Measurements from ENCODE around the gene CCDC34. TPM values are rescaled to one million over a fixed set of nuclear protein-coding genes. Genes with fewer than 3 reads are reported as not detected.

CCDC34 gene, protein sequence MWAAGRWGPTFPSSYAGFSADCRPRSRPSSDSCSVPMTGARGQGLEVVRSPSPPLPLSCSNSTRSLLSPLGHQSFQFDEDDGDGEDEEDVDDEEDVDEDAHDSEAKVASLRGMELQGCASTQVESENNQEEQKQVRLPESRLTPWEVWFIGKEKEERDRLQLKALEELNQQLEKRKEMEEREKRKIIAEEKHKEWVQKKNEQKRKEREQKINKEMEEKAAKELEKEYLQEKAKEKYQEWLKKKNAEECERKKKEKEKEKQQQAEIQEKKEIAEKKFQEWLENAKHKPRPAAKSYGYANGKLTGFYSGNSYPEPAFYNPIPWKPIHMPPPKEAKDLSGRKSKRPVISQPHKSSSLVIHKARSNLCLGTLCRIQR
- polyA plus RNA-seq (2013, experiment 1 of 2), result 38.0 TPM
- 40.1 TPM for polyA plus RNA-seq (2013, experiment 2 of 2)

DNA sequence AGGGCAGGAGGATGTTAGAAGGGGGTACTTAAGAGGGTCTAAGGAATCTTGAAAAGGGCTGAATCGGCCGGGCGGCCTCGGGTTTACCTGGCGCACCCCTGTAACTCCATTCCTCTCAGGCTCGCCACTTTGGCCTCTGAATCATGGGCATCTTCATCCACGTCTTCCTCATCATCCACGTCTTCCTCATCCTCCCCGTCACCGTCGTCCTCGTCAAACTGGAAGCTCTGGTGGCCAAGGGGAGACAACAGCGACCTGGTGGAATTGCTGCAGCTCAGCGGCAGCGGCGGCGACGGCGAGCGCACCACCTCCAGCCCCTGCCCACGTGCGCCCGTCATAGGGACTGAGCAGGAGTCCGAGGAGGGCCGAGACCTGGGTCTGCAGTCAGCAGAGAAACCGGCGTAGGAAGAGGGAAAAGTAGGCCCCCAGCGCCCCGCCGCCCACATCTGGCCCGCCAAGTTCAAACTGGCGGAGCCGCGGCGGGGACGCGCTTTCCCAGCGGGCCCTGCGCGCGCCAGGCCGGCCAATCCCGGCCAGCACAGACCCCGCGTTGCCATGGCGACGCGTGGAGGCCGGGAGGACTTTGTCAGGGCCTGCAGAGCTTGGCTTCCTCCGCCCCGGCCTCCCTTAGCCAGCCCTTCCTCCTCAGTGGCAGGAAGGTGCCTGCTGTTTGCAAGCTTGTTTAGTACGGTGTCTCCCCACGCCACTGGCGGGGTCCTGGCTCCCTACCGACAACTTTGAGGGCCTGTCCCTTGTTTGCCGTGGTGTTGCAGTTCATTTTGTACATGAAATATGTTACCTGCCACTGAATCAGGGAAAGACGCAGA, at the start of gene CCDC34:
Gene CCDC34, minus strand, starts transcription at position 467 of the 827 bp plus-strand sequence. Its CDS starts 21 bp downstream, at position 446.
- Histone ChIP-seq H3K4me2 (ENCODE audit: low read length) (peak within 1 kb of the TSS; percentile 92), H3K9ac (ENCODE audit: low read length) (peak within 1 kb of the TSS; percentile 96), H3K36me3 (ENCODE audit: control insufficient read depth, insufficient read depth, low read length) (no peaks in the 10 kb centered on the region), H3K79me1 (ENCODE audit: low read length) (peaks cover 2% of the 10 kb centered on the region), H4K8ac (ENCODE audit: low read depth, low read length) (no peak within 1 kb of the TSS), H2BK120ac (ENCODE audit: low read depth, low read length) (no peak within 1 kb of the TSS), H3K56ac (ENCODE audit: low read length) (peak within 1 kb of the TSS; percentile 97), H2BK15ac (replicated peaks; ENCODE audit: low read depth) (no peak within 1 kb of the TSS), H3K27me3 (ENCODE audit: insufficient read depth, low read length, poor library complexity) (no peaks in the 10 kb centered on the region), H3K27ac (ENCODE audit: low read depth, low read length) (peak within 1 kb of the TSS; percentile 42), H3K18ac (ENCODE audit: low read length) (no peak within 1 kb of the TSS), H3K4ac (ENCODE audit: low read depth, low read length) (no peak within 1 kb of the TSS), H2BK5ac (ENCODE audit: low read length) (peak within 1 kb of the TSS; percentile 31), H3K79me2 (ENCODE audit: control insufficient read depth, insufficient read depth, low read length) (no peaks in the 10 kb centered on the region), H3K4me3 (ENCODE audit: low read length) (peak within 1 kb of the TSS; percentile 85), H4K5ac (ENCODE audit: low read length) (no peak within 1 kb of the TSS), H2AK5ac (ENCODE audit: low read length) (no peak within 1 kb of the TSS), H3K4me1 (ENCODE audit: control insufficient read depth, low read depth, low read length) (peaks cover 7% of the 10 kb centered on the region), H3K23ac (ENCODE audit: low read length) (no peak within 1 kb of the TSS)
- no CpG with 5 or more reads among the region's 57 CpGs for WGBS (ENCODE audit: extremely low coverage, insufficient coverage, low lambda C conversion rate)
- DNase-seq, result peak; percentile 98

DNA sequence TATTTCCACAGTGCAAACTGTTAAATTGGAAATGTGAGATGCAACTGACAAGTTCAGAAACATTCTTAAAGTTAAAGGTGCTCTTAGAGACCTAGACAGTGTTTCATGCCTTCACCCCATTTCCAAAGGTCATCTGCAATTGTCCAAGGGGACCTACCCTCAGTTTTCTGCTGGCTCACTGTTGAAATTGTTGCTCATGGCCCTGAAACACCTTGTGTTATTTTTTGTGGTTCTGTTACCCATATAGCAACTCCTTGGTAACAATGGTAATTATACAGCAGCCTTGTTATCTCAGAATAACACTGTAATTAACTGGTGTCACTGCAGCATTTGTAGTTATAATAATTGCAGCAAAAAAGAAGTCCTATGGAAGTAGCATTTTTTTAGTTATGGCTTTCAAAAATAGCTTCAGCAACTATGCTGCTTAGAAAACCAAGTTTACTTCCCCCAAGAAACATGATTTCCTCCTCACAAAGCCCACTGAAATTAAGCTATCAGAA, 49.2 kb upstream of the CCDC34 start:
- Histone ChIP-seq H3K27me3 (ENCODE audit: insufficient read depth, low read length, poor library complexity) (no peaks in the 10 kb centered on the region), H2AK5ac (ENCODE audit: low read length) (no peak overlapping the region), H3K36me3 (ENCODE audit: control insufficient read depth, insufficient read depth, low read length) (no peaks in the 10 kb centered on the region), H3K4me3 (ENCODE audit: low read length) (no peak overlapping the region), H3K18ac (ENCODE audit: low read length) (no peak overlapping the region), H3K4me1 (ENCODE audit: control insufficient read depth, low read depth, low read length) (peaks cover 4% of the 10 kb centered on the region), H3K79me2 (ENCODE audit: control insufficient read depth, insufficient read depth, low read length) (peaks cover 9% of the 10 kb centered on the region), H4K8ac (ENCODE audit: low read depth, low read length) (no peak overlapping the region), H2BK5ac (ENCODE audit: low read length) (no peak overlapping the region), H3K56ac (ENCODE audit: low read length) (no peak overlapping the region), H3K27ac (ENCODE audit: low read depth, low read length) (no peak overlapping the region), H3K23ac (ENCODE audit: low read length) (no peak overlapping the region), H3K4ac (ENCODE audit: low read depth, low read length) (no peak overlapping the region), H2BK15ac (replicated peaks; ENCODE audit: low read depth) (no peak overlapping the region), H2BK120ac (ENCODE audit: low read depth, low read length) (peak overlapping the region; percentile 38), H3K4me2 (ENCODE audit: low read length) (no peak overlapping the region), H4K5ac (ENCODE audit: low read length) (no peak overlapping the region), H3K9ac (ENCODE audit: low read length) (no peak overlapping the region), H3K79me1 (ENCODE audit: low read length) (peaks cover 8% of the 10 kb centered on the region)
- no peak for DNase-seq

DNA sequence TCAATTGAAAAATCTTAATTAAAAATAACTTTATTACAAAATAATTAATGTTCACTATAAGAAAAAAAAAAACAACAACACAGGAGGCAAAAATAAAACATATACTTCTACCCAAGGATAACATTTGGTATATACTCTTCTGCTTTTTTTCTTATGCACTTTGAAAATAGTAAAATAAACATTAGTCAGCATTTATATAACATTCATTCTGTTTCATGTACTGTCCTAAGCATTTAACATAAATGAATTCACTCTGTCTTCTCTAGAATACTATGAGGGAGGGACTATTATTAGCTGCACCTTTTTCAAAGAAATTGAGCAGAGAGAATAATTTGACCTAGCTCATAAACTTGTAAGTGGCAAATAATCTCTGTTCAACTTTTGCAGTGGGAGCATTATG, 48.3 kb upstream of the CCDC34 start:
- Histone ChIP-seq H3K4me1 (ENCODE audit: control insufficient read depth, low read depth, low read length) (peaks cover 3% of the 10 kb centered on the region), H3K4me2 (ENCODE audit: low read length) (no peak overlapping the region), H2BK5ac (ENCODE audit: low read length) (no peak overlapping the region), H3K27me3 (ENCODE audit: insufficient read depth, low read length, poor library complexity) (no peaks in the 10 kb centered on the region), H3K9ac (ENCODE audit: low read length) (no peak overlapping the region), H3K4me3 (ENCODE audit: low read length) (no peak overlapping the region), H3K56ac (ENCODE audit: low read length) (no peak overlapping the region), H3K23ac (ENCODE audit: low read length) (no peak overlapping the region), H3K79me1 (ENCODE audit: low read length) (peaks cover 9% of the 10 kb centered on the region), H3K36me3 (ENCODE audit: control insufficient read depth, insufficient read depth, low read length) (no peaks in the 10 kb centered on the region), H3K4ac (ENCODE audit: low read depth, low read length) (no peak overlapping the region), H3K27ac (ENCODE audit: low read depth, low read length) (no peak overlapping the region), H4K5ac (ENCODE audit: low read length) (no peak overlapping the region), H3K79me2 (ENCODE audit: control insufficient read depth, insufficient read depth, low read length) (peaks cover 8% of the 10 kb centered on the region), H3K18ac (ENCODE audit: low read length) (no peak overlapping the region), H2AK5ac (ENCODE audit: low read length) (no peak overlapping the region), H2BK120ac (ENCODE audit: low read depth, low read length) (no peak overlapping the region), H2BK15ac (replicated peaks; ENCODE audit: low read depth) (no peak overlapping the region), H4K8ac (ENCODE audit: low read depth, low read length) (no peak overlapping the region)
- DNase-seq, result no peak

DNA sequence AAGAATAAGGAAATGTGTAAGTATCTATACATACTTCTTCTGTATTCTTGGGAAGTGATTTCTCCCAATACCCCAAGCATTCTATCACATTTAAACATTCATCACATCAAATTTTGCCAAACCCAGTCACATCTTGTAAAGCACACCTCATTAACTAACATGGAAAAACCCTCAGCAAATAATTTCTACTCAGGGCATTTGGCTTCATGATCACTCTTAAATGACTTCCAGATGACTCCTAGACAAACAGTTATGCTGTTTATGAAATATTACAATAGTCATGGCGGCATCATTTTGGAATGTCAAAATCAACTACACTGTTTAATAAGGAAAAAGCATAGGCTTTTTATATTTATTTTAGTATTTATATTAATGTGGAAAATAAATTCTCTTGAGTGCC, 47.3 kb upstream of the CCDC34 start:
- Histone ChIP-seq H3K27ac (ENCODE audit: low read depth, low read length) (no peak overlapping the region), H3K4me3 (ENCODE audit: low read length) (no peak overlapping the region), H3K18ac (ENCODE audit: low read length) (no peak overlapping the region), H3K4me1 (ENCODE audit: control insufficient read depth, low read depth, low read length) (no peaks in the 10 kb centered on the region), H2BK5ac (ENCODE audit: low read length) (no peak overlapping the region), H3K4ac (ENCODE audit: low read depth, low read length) (no peak overlapping the region), H3K27me3 (ENCODE audit: insufficient read depth, low read length, poor library complexity) (no peaks in the 10 kb centered on the region), H3K9ac (ENCODE audit: low read length) (no peak overlapping the region), H3K56ac (ENCODE audit: low read length) (no peak overlapping the region), H2AK5ac (ENCODE audit: low read length) (no peak overlapping the region), H3K79me2 (ENCODE audit: control insufficient read depth, insufficient read depth, low read length) (peaks cover 4% of the 10 kb centered on the region), H4K5ac (ENCODE audit: low read length) (no peak overlapping the region), H3K23ac (ENCODE audit: low read length) (no peak overlapping the region), H3K79me1 (ENCODE audit: low read length) (peaks cover 6% of the 10 kb centered on the region), H2BK120ac (ENCODE audit: low read depth, low read length) (no peak overlapping the region), H4K8ac (ENCODE audit: low read depth, low read length) (no peak overlapping the region), H3K4me2 (ENCODE audit: low read length) (no peak overlapping the region), H3K36me3 (ENCODE audit: control insufficient read depth, insufficient read depth, low read length) (no peaks in the 10 kb centered on the region), H2BK15ac (replicated peaks; ENCODE audit: low read depth) (no peak overlapping the region)
- DNase-seq, result no peak
- WGBS (ENCODE audit: extremely low coverage, insufficient coverage, low lambda C conversion rate), result no CpG with 5 or more reads among the region's 1 CpG

DNA sequence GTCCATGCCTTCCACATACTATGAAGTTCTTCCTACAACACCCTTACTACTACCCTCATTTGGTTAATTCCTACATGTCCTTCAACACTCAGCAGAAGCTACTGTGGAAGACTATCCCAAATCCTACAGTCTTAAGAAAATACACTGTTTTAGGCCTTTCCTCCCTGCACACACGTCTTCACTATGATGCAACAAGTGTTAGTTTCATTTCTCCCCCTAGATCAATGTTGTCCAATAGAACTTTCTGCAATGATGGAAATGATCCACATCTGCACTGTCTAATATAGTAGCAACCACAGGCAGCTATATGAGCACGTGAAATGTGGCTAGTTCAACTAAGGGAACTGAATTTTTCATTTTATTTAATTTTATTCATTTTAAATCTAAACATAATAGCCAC, 46.7 kb upstream of the CCDC34 start:
- Histone ChIP-seq H3K4me1 (ENCODE audit: control insufficient read depth, low read depth, low read length) (no peaks in the 10 kb centered on the region), H2BK120ac (ENCODE audit: low read depth, low read length) (no peak overlapping the region), H3K23ac (ENCODE audit: low read length) (no peak overlapping the region), H3K36me3 (ENCODE audit: control insufficient read depth, insufficient read depth, low read length) (no peaks in the 10 kb centered on the region), H3K9ac (ENCODE audit: low read length) (no peak overlapping the region), H2AK5ac (ENCODE audit: low read length) (no peak overlapping the region), H4K8ac (ENCODE audit: low read depth, low read length) (no peak overlapping the region), H3K4me3 (ENCODE audit: low read length) (no peak overlapping the region), H2BK15ac (replicated peaks; ENCODE audit: low read depth) (no peak overlapping the region), H4K5ac (ENCODE audit: low read length) (no peak overlapping the region), H3K4ac (ENCODE audit: low read depth, low read length) (no peak overlapping the region), H3K27ac (ENCODE audit: low read depth, low read length) (no peak overlapping the region), H3K4me2 (ENCODE audit: low read length) (no peak overlapping the region), H3K56ac (ENCODE audit: low read length) (no peak overlapping the region), H2BK5ac (ENCODE audit: low read length) (no peak overlapping the region), H3K79me1 (ENCODE audit: low read length) (peaks cover 6% of the 10 kb centered on the region), H3K27me3 (ENCODE audit: insufficient read depth, low read length, poor library complexity) (no peaks in the 10 kb centered on the region), H3K18ac (ENCODE audit: low read length) (no peak overlapping the region), H3K79me2 (ENCODE audit: control insufficient read depth, insufficient read depth, low read length) (peaks cover 4% of the 10 kb centered on the region)
- no CpG with 5 or more reads among the region's 2 CpGs for WGBS (ENCODE audit: extremely low coverage, insufficient coverage, low lambda C conversion rate)
- no peak for DNase-seq

All from mesendoderm (in vitro differentiated cells).